A549 (cell line): ENCODE results near the gene PRR29. TPM values are rescaled to one million over a fixed set of nuclear protein-coding genes. Genes with fewer than 3 reads are reported as not detected.
"Not testable (repeated sequence)": the region's sequence is repeated elsewhere in the genome, so short reads cannot be mapped to it uniquely, and the experiment has no call there.

Experiments used
- ATAC-seq, 2 experiments: fragments of 200-7000 bp in 1 of 2; fragments of >200 bp in 1 of 2; cut with Nextera tagmentation in 1 of 2; cut with Tn5 transposase in 1 of 2; 3 replicates each; pipeline versions ENCODE4 v1.8.0 to v1.9.1; 2018 to 2020; ENCODE audit warnings: mild to moderate bottlenecking in 1 of 2, moderate library complexity in 1 of 2
- CTCF ChIA-PET: fragments of 300-600 bp; sonication (Branson Sonifier 250); formaldehyde crosslinking; extraction: SDS; loops from one replicate; lab custom pipeline; 2021; ENCODE audit warnings: antibody characterized with exemption, inconsistent platforms; lab: Yijun Ruan, JAX
- POLR2A ChIA-PET: fragments of 350-600 bp; formaldehyde crosslinking; extraction: SDS; loops from one replicate; lab custom pipeline; 2021; ENCODE audit warnings: antibody characterized with exemption, inconsistent platforms; lab: Yijun Ruan, JAX
- DNase-seq, 2 experiments: peaks; one replicate each; pipeline versions ENCODE4 v3.0.0 to v3.0.0-alpha.2; 2011 to 2016; ENCODE audit warnings: low read depth in 1 of 2, low spot score in 1 of 2
- FAIRE-seq: peaks from 2 replicates; lab custom pipeline; 2011; peaks lifted over from hg19 to GRCh38; lab: Jason Lieb, UNC
- H3K27ac ChIP-seq, 2 experiments: fragments of >200 bp; sonication (Bioruptor Twin); formaldehyde crosslinking; 3 replicates each; pipeline ENCODE4 v1.5.1; 2016 to 2017
- H3K4me1 ChIP-seq: fragments of >200 bp; sonication (Bioruptor Twin); formaldehyde crosslinking; 3 replicates; pipeline ENCODE4 v1.6.1; 2016
- H3K4me2 ChIP-seq: fragments of >200 bp; sonication (Bioruptor Twin); formaldehyde crosslinking; 3 replicates; pipeline ENCODE4 v1.6.1; 2016
- H3K4me3 ChIP-seq: fragments of >200 bp; sonication (Bioruptor Twin); formaldehyde crosslinking; 3 replicates; pipeline ENCODE4 v1.5.1; 2016
- H3K9me3 ChIP-seq: fragments of >200 bp; sonication (Bioruptor Twin); formaldehyde crosslinking; 3 replicates; pipeline ENCODE4 v1.6.1; 2016
- CBX2 ChIP-seq: fragments of 200-600 bp; sonication (generic); IDR thresholded peaks from 2 replicates; pipeline ENCODE4 v1.6.1; 2016; ENCODE audit warnings: low read depth, mild to moderate bottlenecking, borderline replicate concordance
- CHD4 ChIP-seq: fragments of 200-600 bp; sonication (generic); IDR thresholded peaks from 2 replicates; pipeline ENCODE4 v1.6.1; 2016; ENCODE audit warnings: antibody characterized with exemption, mild to moderate bottlenecking, borderline replicate concordance
- E2F6 ChIP-seq: IDR thresholded peaks from 2 replicates; pipeline ENCODE4 v1.6.1; 2012; ENCODE audit warnings: low read depth, borderline replicate concordance
- EHF ChIP-seq: fragments of 250-450 bp; sonication (Bioruptor Pico); IDR thresholded peaks from 2 replicates; pipeline ENCODE4 v1.5.0; 2020; ENCODE audit warnings: mild to moderate bottlenecking
- EHMT2 ChIP-seq: fragments of 200-600 bp; sonication (generic); IDR thresholded peaks from 2 replicates; pipeline ENCODE4 v1.6.1; 2016; ENCODE audit warnings: antibody characterized with exemption, low read depth, mild to moderate bottlenecking, moderate library complexity
- FOSB ChIP-seq: fragments of 250-450 bp; sonication (Bioruptor Pico); IDR thresholded peaks from 2 replicates; pipeline ENCODE4 v1.5.0; 2020; ENCODE audit warnings: mild to moderate bottlenecking, moderate library complexity
- FOXS1 ChIP-seq: fragments of 250-450 bp; sonication (Bioruptor Pico); IDR thresholded peaks from 2 replicates; pipeline ENCODE4 v1.5.0; 2020; ENCODE audit warnings: mild to moderate bottlenecking, moderate library complexity
- HEYL ChIP-seq: fragments of 250-450 bp; sonication (Bioruptor Pico); IDR thresholded peaks from 2 replicates; pipeline ENCODE4 v1.8.0; 2021; ENCODE audit warnings: mild to moderate bottlenecking, moderate library complexity
- HMGXB4 ChIP-seq: fragments of 250-450 bp; sonication (Bioruptor Pico); IDR thresholded peaks from 2 replicates; pipeline ENCODE4 v1.5.0; 2021; ENCODE audit warnings: mild to moderate bottlenecking, moderate library complexity, borderline replicate concordance
- JUN ChIP-seq, 2 experiments: fragments of >200 bp; sonication (Bioruptor Twin); formaldehyde crosslinking; IDR thresholded peaks; 2 replicates in 1 of 2; 3 replicates in 1 of 2; pipeline ENCODE4 v1.6.1; 2016 to 2017
- KDM5A ChIP-seq: fragments of 200-600 bp; sonication (generic); IDR thresholded peaks from 2 replicates; pipeline ENCODE4 v1.6.1; 2016; ENCODE audit warnings: antibody characterized with exemption, mild to moderate bottlenecking
- MAFK ChIP-seq: fragments of 450-650 bp; IDR thresholded peaks from 2 replicates; pipeline ENCODE4 v1.6.1; 2014; ENCODE audit not compliant: partially characterized antibody
- MAZ ChIP-seq: fragments of 150-350 bp; IDR thresholded peaks from 2 replicates; pipeline ENCODE4 v1.6.1; 2014; ENCODE audit warnings: antibody characterized with exemption, low read depth, low read length, borderline replicate concordance
- MYC ChIP-seq: IDR thresholded peaks from 2 replicates; pipeline ENCODE4 v1.6.1; 2012; ENCODE audit warnings: mild to moderate bottlenecking, inconsistent platforms, low read length, improper control_type of control experiment, borderline replicate concordance
- NFE2L2 ChIP-seq: fragments of 150-350 bp; conservative IDR thresholded peaks from 2 replicates; pipeline ENCODE4 v1.6.1; 2014; ENCODE audit warnings: low read length
- PHF8 ChIP-seq: fragments of 200-600 bp; sonication (generic); IDR thresholded peaks from 2 replicates; pipeline ENCODE4 v1.6.1; 2016; ENCODE audit warnings: low read depth, mild to moderate bottlenecking, antibody characterized with exemption, moderate library complexity, borderline replicate concordance
- POLR2A ChIP-seq: IDR thresholded peaks from 2 replicates; pipeline ENCODE4 v1.6.1; 2012; ENCODE audit warnings: mild to moderate bottlenecking, low read length
- RAD21 ChIP-seq, 2 experiments: fragments of >200 bp in 1 of 2; sonication (Bioruptor Twin) in 1 of 2; formaldehyde crosslinking in 1 of 2; IDR thresholded peaks in 1 of 2; conservative IDR thresholded peaks in 1 of 2; 2 replicates in 1 of 2; 3 replicates in 1 of 2; pipeline ENCODE4 v1.6.1; 2012 to 2018; ENCODE audit warnings: inconsistent platforms in 1 of 2
- RCOR1 ChIP-seq: fragments of 150-350 bp; IDR thresholded peaks from 2 replicates; pipeline ENCODE4 v1.6.1; 2014; ENCODE audit warnings: antibody characterized with exemption, low read length, low read depth
- RNF2 ChIP-seq: fragments of 200-600 bp; sonication (generic); IDR thresholded peaks from 2 replicates; pipeline ENCODE4 v1.6.1; 2016; ENCODE audit warnings: low read depth, mild to moderate bottlenecking, antibody characterized with exemption, moderate library complexity, borderline replicate concordance
- SMC3 ChIP-seq: fragments of >200 bp; sonication (Bioruptor Twin); formaldehyde crosslinking; IDR thresholded peaks from 3 replicates; pipeline ENCODE4 v1.6.1; 2018; ENCODE audit warnings: inconsistent platforms
- TFCP2L1 ChIP-seq: fragments of 250-450 bp; sonication (Bioruptor Pico); IDR thresholded peaks from 2 replicates; pipeline ENCODE4 v1.5.0; 2021; ENCODE audit warnings: mild to moderate bottlenecking
- ZNF302 ChIP-seq: fragments of 250-450 bp; sonication (Bioruptor Pico); IDR thresholded peaks from 2 replicates; pipeline ENCODE4 v1.9.0; 2021; ENCODE audit warnings: inconsistent platforms, mild to moderate bottlenecking, moderate library complexity
- ZSCAN20 ChIP-seq: fragments of 250-450 bp; sonication (Bioruptor Pico); IDR thresholded peaks from 2 replicates; pipeline ENCODE4 v1.8.0; 2022; ENCODE audit warnings: mild to moderate bottlenecking, moderate library complexity
- WGBS: methylation state at CpG from one replicate; pipeline ENCODE4 v1.1.6; 2017; ENCODE audit errors: missing lambda C conversion rate; 5-methylcytosine and 5-hydroxymethylcytosine counted together
- polyA plus RNA-seq, 4 experiments: library from polyadenylated mRNA; depleted of rRNA in 3 of 4; stranded (reverse); fragments of >200 nt; fragmentation: RNase III in 1 of 4; extraction: RNeasy Plus Mini Kit Qiagen cat#74134 plus additional on column Dnase treatment in 1 of 4; gene quantifications; 2 replicates in 3 of 4; 3 replicates in 1 of 4; pipeline ENCODE4 v1.2.3, GENCODE V29; 2011 to 2017
- TF ChIP-seq, protein P1 (sequence below): fragments of 250-450 bp; sonication (Bioruptor Pico); IDR thresholded peaks from 2 replicates; pipeline ENCODE4 v1.5.0; 2020; ENCODE audit warnings: low read depth, mild to moderate bottlenecking, moderate library complexity

Gene PRR29
- polyA plus RNA-seq, 2 of the 4 experiments (the other 2 are of a cell fraction), result 0.44 to 0.67 TPM

- no peak overlapping the region for H3K4me2 ChIP-seq
- ChIA-PET CTCF (interaction anchor here (0.8 to 9.3 kb wide), 11 partner anchors 11 to 156 kb away, joined by 3 to 94 read pairs (median 7); partner anchors contain the start of genes CSHL1 and GH1), POLR2A (no interaction called here)
- DNase-seq (no peak), ATAC-seq (no peak), FAIRE-seq (no peak)
- TF ChIP-seq EHF, result no peak
- no peak for TF ChIP-seq MAFK
- no peak for TF ChIP-seq ZNF302
- no peak for TF ChIP-seq KDM5A
- TF ChIP-seq SMC3, result no peak
- TF ChIP-seq NFE2L2, result no peak
- TF ChIP-seq FOSB (CRISPR knock-in tag), result no peak
- no peak for TF ChIP-seq PHF8
- TF ChIP-seq CBX2, result no peak
- TF ChIP-seq RCOR1, result no peak
- no peak for TF ChIP-seq E2F6
- no peak for TF ChIP-seq POLR2A
- no peak for TF ChIP-seq RAD21 (conservative IDR thresholded peaks at IDR 0.05 in 1 of 2, IDR thresholded peaks at IDR 0.05 in 1 of 2)
- TF ChIP-seq HMGXB4 (CRISPR knock-in tag), result no peak
- H3K4me1 ChIP-seq, result peaks cover 19% of the 10 kb centered on the region
- no peak overlapping the region for H3K4me3 ChIP-seq
- no peak overlapping the region for H3K27ac ChIP-seq
- peaks cover 4% of the 10 kb centered on the region; the same call in 1 of the 3 replicates for H3K9me3 ChIP-seq
- WGBS, result 95% methylated on average over 3 of the region's 3 CpGs
These were observed 21.4 kb upstream of the PRR29 start for GRCh38 chr17:63976702-63977101.

DNA sequence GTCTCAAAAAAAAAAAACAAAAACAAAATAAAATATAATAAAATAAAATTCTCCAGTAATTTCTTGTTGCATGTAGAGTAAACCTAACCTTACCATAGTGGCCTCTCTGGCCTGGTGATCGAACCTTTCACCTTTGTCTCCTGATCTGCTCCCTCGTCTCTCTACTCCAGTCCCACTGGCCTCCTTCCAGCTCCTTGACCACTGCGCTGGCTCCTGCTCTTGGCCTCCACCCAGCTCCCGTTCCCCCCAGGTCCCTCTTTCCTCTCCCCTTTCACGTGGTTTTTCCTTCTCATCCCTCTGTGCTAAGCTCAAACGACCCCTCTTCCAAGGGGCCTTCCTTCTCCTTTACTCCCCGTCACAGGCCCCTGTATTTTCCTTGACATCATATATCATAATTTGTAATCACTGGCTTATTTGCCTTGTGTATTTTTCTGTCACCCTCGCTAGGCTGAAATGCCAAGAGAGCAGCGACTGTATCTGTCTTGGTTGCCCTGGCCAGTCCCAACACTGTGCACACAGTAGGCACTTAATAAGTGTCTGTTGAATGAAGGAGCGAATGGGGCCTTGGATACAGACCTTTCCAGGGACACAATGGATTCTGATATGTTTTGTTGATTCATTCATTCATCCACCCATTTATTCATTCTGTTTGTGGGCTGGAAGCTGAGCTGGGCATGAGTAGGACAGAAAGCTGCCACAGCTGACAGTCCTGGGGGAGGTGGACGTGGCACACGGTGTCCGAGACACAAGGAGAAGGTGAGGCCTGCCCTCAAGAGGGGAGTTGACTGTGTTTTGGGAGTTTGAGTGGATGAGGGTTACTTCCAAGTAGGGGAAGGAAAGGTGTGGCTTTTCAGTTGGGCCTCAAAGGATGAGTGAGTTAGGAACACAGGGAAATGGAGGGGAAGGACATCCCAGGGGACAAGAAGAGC is 19.6 kb upstream of the PRR29 start:
- CTCF ChIA-PET, result interaction anchor here (1.0 to 9.3 kb wide), 13 partner anchors 9 to 155 kb away, joined by 3 to 94 read pairs (median 6); partner anchors contain the start of gene GH1
- no peak for FAIRE-seq

GRCh38 chr17:63982641-63983040 is 15.5 kb upstream of the PRR29 start:
- ChIA-PET CTCF (interaction anchor here (0.8 to 14.8 kb wide), 10 partner anchors 8 to 63 kb away, joined by 3 to 150 read pairs (median 4); partner anchors contain the start of genes GH1 and SCN4A), POLR2A (interaction anchor here (0.6 kb wide), 1 partner anchor 85 kb away, joined by 3 read pairs; no protein-coding TSS in a partner anchor)
- ATAC-seq, FAIRE-seq, H3K4me3 ChIP-seq, H3K4me2 ChIP-seq, DNase-seq, H3K4me1 ChIP-seq, H3K27ac ChIP-seq: not testable (repeated sequence)
- 80% methylated on average over 2 of the region's 2 CpGs for WGBS
- H3K9me3 ChIP-seq, result peaks cover 15% of the 10 kb centered on the region

More for the DNA sequence above, 19.6 kb upstream of the PRR29 start:
- Histone ChIP-seq H3K4me2 (no peak overlapping the region), H3K27ac (no peak overlapping the region), H3K4me3 (no peak overlapping the region), H3K4me1 (peaks cover 17% of the 10 kb centered on the region), H3K9me3 (peaks cover 15% of the 10 kb centered on the region)
- TF ChIP-seq HEYL (CRISPR knock-in tag) (no peak), MAFK (no peak), FOXS1 (CRISPR knock-in tag) (no peak), EHMT2 (no peak), JUN (IDR thresholded peaks at IDR 0.05) (no peak), MYC (no peak), RNF2 (no peak), CHD4 (no peak), TFCP2L1 (CRISPR knock-in tag) (no peak), MAZ (no peak), ZSCAN20 (CRISPR knock-in tag) (no peak)
- TF ChIP-seq, protein P1, sequence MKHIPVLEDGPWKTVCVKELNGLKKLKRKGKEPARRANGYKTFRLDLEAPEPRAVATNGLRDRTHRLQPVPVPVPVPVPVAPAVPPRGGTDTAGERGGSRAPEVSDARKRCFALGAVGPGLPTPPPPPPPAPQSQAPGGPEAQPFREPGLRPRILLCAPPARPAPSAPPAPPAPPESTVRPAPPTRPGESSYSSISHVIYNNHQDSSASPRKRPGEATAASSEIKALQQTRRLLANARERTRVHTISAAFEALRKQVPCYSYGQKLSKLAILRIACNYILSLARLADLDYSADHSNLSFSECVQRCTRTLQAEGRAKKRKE (CRISPR knock-in tag), result no peak
- 75% methylated on average over 13 of the region's 13 CpGs for WGBS
- POLR2A ChIA-PET, result no interaction called here
- ATAC-seq, result no peak
- DNase-seq, result no peak
